Subcutaneous abdominal adipose tissue (tissue), 5 donors: ENCODE data around the gene TXNDC17.
"Not testable (repeated sequence)": the region's sequence is repeated elsewhere in the genome, so short reads cannot be mapped to it uniquely, and the experiment has no call there.

Experiments
- H3K27ac ChIP-seq: one replicate; pipeline ENCODE4 v1.7.0; 2013; ENCODE audit warnings: low read depth, mild to moderate bottlenecking, inconsistent platforms, low read length, moderate library complexity
- H3K27me3 ChIP-seq, 5 donors: one replicate each; pipeline ENCODE4 v1.7.0; 2013; ENCODE audit warnings: low read length in 5 of 5, inconsistent platforms in 1 of 5; ENCODE audit not compliant: control insufficient read depth in 5 of 5, insufficient read depth in 4 of 5
- H3K36me3 ChIP-seq, 5 donors: one replicate each; pipeline ENCODE4 v1.7.0; 2013; ENCODE audit warnings: low read length in 5 of 5; ENCODE audit not compliant: control insufficient read depth in 5 of 5, insufficient read depth in 5 of 5
- H3K4me1 ChIP-seq, 5 donors: one replicate each; pipeline ENCODE4 v1.7.0; 2013; ENCODE audit warnings: low read length in 5 of 5, mild to moderate bottlenecking in 3 of 5, moderate library complexity in 1 of 5; ENCODE audit not compliant: control insufficient read depth in 5 of 5, insufficient read depth in 5 of 5
- H3K4me3 ChIP-seq, 5 donors: one replicate each; pipeline ENCODE4 v1.7.0; 2013; ENCODE audit warnings: low read length in 5 of 5, low read depth in 1 of 5
- H3K9ac ChIP-seq, 5 donors: one replicate each; pipeline ENCODE4 v1.7.0; 2013; ENCODE audit warnings: low read length in 5 of 5, mild to moderate bottlenecking in 4 of 5, moderate library complexity in 3 of 5
- H3K9me3 ChIP-seq, 5 donors: one replicate each; pipeline ENCODE4 v1.7.0; 2013; ENCODE audit warnings: low read length in 5 of 5; ENCODE audit not compliant: control insufficient read depth in 5 of 5
- donor health status: healthy.
- donor health status: healthy.
- donor health status: healthy.
- donor health status: healthy.
- donor health status: healthy.

The TXNDC17 gene

GRCh38 chr17:6642592-6642991 is 1.7 kb downstream of the TXNDC17 start:
- Histone ChIP-seq H3K4me1 (peaks cover 3 to 31% (median 28%) of the 10 kb centered on the region in 5 donors), H3K27ac (no peak overlapping the region), H3K4me3 (no peak overlapping the region), H3K9ac (no peak overlapping the region), H3K27me3 (no peaks in the 10 kb centered on the region), H3K9me3 (no peaks in the 10 kb centered on the region), H3K36me3 (peaks cover 17 to 41% (median 25%) of the 10 kb centered on the region in 5 donors)

- peaks cover 3 to 28% (median 26%) of the 10 kb centered on the region in 5 donors for H3K4me1 ChIP-seq
- H3K9ac ChIP-seq: no peak overlapping the region
- H3K27me3 ChIP-seq: no peaks in the 10 kb centered on the region
- H3K36me3 ChIP-seq: peaks cover 20 to 50% (median 32%) of the 10 kb centered on the region in 5 donors
- H3K27ac ChIP-seq: no peak overlapping the region
- no peak overlapping the region for H3K4me3 ChIP-seq
- H3K9me3 ChIP-seq: no peaks in the 10 kb centered on the region
Measured at GRCh38 chr17:6643451-6644125, 2.7 kb downstream of the TXNDC17 start.

- peaks cover 3 to 24% (median 22%) of the 10 kb centered on the region in 5 donors for H3K4me1 ChIP-seq
- H3K36me3 ChIP-seq: peaks cover 30 to 50% (median 33%) of the 10 kb centered on the region in 5 donors
Measured at GRCh38 chr17:6648181-6648580, 7.3 kb downstream of the TXNDC17 start.

DNA sequence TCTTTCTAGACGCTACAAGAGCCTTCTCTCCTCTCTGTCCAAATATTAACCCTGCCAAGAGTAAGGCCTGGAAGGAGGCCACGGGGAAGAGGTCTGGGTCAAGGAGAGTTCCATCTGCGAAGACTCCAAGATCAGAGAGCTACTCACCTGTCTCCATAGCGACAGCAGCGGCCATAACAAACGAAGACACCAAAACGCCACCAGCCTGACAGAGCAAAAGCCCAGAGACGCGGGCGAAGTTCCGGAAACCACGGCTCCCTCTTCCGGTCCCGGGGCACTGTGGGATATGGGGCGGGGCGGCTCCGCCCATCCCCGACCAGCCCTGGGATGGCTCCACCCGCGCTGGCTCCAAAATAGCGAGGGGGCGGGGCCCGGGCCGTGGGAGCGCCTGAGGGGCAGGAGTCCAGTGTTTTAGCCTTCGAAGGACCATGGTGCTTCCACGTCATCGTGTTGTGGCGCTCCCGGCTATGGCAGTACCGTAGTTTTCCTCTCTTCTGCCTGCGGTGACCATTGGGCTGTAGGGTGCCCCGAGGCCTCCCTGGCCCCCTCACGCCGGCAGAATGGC is 10.6 kb downstream of the TXNDC17 start, which contains the start of the genes C17orf100 and MED31:
Gene C17orf100 (plus strand): TSS at position 409 of the 565 bp plus-strand sequence. CDS start 152 bp downstream, at position 561.
Gene MED31 (minus strand): TSS at position 252 of the 565 bp plus-strand sequence. CDS start 77 bp downstream, at position 175.
- peak within 1 kb of the TSS; percentile 76 to 98 (median 93) for H3K4me3 ChIP-seq
- H3K27me3 ChIP-seq: peaks cover 9 to 18% (median 11%) of the 10 kb centered on the region in 5 donors
- H3K4me1 ChIP-seq: peaks cover 3 to 37% (median 26%) of the 10 kb centered on the region in 5 donors
- H3K9me3 ChIP-seq: peaks cover 0 to 2% (median 0%) of the 10 kb centered on the region in 5 donors
- peak within 1 kb of the TSS; percentile 88 for H3K27ac ChIP-seq
- peaks cover 12 to 26% (median 18%) of the 10 kb centered on the region in 5 donors for H3K36me3 ChIP-seq
- peak within 1 kb of the TSS; percentile 60 to 94 (median 90) for H3K9ac ChIP-seq

More at GRCh38 chr17:6648181-6648580, 7.3 kb downstream of the TXNDC17 start:
- H3K4me3 ChIP-seq: no peak overlapping the region
- H3K9me3 ChIP-seq: peaks cover 0 to 2% (median 0%) of the 10 kb centered on the region in 5 donors
- no peak overlapping the region for H3K27ac ChIP-seq
- peaks cover 0 to under 1% (median 0%) of the 10 kb centered on the region in 5 donors for H3K27me3 ChIP-seq
- no peak overlapping the region for H3K9ac ChIP-seq

DNA sequence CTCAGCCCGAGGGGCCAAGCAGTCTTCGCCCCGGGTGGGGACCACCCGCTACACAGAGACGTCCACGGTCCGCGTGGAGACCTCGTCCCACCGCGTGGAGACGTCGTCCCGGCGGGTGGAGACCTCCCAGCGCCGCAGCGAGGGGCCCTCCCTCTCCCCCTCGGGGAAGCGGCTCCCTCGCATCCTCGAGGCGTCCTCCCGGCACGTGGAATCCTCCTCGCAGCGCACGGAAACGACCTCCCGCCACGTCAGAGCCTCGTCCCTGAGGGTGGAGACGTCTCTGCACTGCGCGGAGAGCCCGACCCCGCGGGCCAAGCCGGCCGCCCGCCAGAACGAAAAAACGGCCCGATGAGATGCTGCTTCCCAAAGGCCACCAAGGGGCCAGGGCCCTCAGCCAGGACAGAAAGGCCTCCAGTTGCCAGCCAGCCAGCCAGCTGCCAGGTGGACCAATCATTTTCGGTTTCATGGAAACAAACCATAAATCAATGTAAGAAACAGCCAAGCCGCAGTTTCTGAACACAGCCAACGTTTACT is 11.1 kb downstream of the TXNDC17 start:
- Histone ChIP-seq H3K36me3 (peaks cover 12 to 20% (median 18%) of the 10 kb centered on the region in 5 donors), H3K9me3 (peaks cover 0 to 2% (median 0%) of the 10 kb centered on the region in 5 donors), H3K27ac (peak overlapping the region; percentile 88), H3K27me3 (peaks cover 9 to 19% (median 11%) of the 10 kb centered on the region in 5 donors), H3K9ac (peak overlapping the region in 2 of 5 donors; percentile 60 to 61), H3K4me3 (peak overlapping the region; percentile 31 to 98 (median 93)), H3K4me1 (peaks cover 3 to 40% (median 26%) of the 10 kb centered on the region in 5 donors)

- Histone ChIP-seq H3K4me3 (peak overlapping the region in 1 of 5 donors; percentile 31), H3K4me1 (peaks cover 3 to 42% (median 23%) of the 10 kb centered on the region in 5 donors), H3K9me3 (peaks cover 0 to 2% (median 0%) of the 10 kb centered on the region in 5 donors)
Measured at GRCh38 chr17:6654841-6655731, 14.2 kb downstream of the TXNDC17 start.

GRCh38 chr17:6655732-6656361 is 15.0 kb downstream of the TXNDC17 start:
- not testable (repeated sequence) for H3K9ac ChIP-seq, H3K36me3 ChIP-seq, H3K9me3 ChIP-seq, H3K4me3 ChIP-seq, H3K27ac ChIP-seq
- peaks cover 0 to 42% (median 18%) of the 10 kb centered on the region in 5 donors for H3K4me1 ChIP-seq
- peaks cover 12 to 40% (median 28%) of the 10 kb centered on the region in 5 donors for H3K27me3 ChIP-seq

More at GRCh38 chr17:6654841-6655731, 14.2 kb downstream of the TXNDC17 start:
- Histone ChIP-seq H3K27me3 (peaks cover 12 to 35% (median 27%) of the 10 kb centered on the region in 5 donors), H3K9ac (no peak overlapping the region), H3K36me3 (no peaks in the 10 kb centered on the region), H3K27ac (no peak overlapping the region)

- Histone ChIP-seq H3K27me3 (peaks cover 12 to 43% (median 28%) of the 10 kb centered on the region in 5 donors), H3K4me1 (peaks cover 0 to 38% (median 16%) of the 10 kb centered on the region in 5 donors)
- not testable (repeated sequence) for H3K9ac ChIP-seq, H3K4me3 ChIP-seq, H3K36me3 ChIP-seq, H3K9me3 ChIP-seq, H3K27ac ChIP-seq
Measured at GRCh38 chr17:6656797-6657632, 16.2 kb downstream of the TXNDC17 start.
